ENCODE data around the gene MYO7A. TPM values are rescaled to one million over a fixed set of nuclear protein-coding genes. Genes with fewer than 3 reads are reported as not detected.

Gene MYO7A
- total and polyA plus RNA-seq, 2 experiments from 2014 or later, result 1.8 to 5.4 TPM

- no peaks in the 10 kb centered on the region for H3K9me3 Mint-ChIP-seq
- no peaks in the 10 kb centered on the region for H3F3A ChIP-seq (replicated peaks; ENCODE audit: low read depth)
- no peaks in the 10 kb centered on the region for H3K27me3 ChIP-seq (ENCODE audit: insufficient read depth)
- H3K27me3 Mint-ChIP-seq (ENCODE audit: insufficient read depth, low read depth, poor library complexity), result no peaks in the 10 kb centered on the region
- ATAC-seq (no peak), DNase-seq (ENCODE audit: low spot score) (no peak)
- no peaks in the 10 kb centered on the region for H3K36me3 ChIP-seq (ENCODE audit: insufficient read depth)
- no peaks in the 10 kb centered on the region for H3K4me1 ChIP-seq (ENCODE audit: insufficient read depth)
- H3K4me2 ChIP-seq, result no peak overlapping the region
- no peak overlapping the region for H3K4me3 ChIP-seq
- H3K4me1 Mint-ChIP-seq, result no peaks in the 10 kb centered on the region
- H3K36me3 Mint-ChIP-seq (ENCODE audit: low read depth), result no peaks in the 10 kb centered on the region
- no peak for TF ChIP-seq CREB1 (CRISPR knock-in tag; IDR thresholded peaks at IDR 0.05; ENCODE audit: low read depth)
- TF ChIP-seq STAT1 (IDR thresholded peaks at IDR 0.05; ENCODE audit: unreplicated experiment), result no peak
- TF ChIP-seq POLR2AphosphoS5 (IDR thresholded peaks at IDR 0.05; ENCODE audit: low read depth), result no peak
- TF ChIP-seq, protein P1, sequence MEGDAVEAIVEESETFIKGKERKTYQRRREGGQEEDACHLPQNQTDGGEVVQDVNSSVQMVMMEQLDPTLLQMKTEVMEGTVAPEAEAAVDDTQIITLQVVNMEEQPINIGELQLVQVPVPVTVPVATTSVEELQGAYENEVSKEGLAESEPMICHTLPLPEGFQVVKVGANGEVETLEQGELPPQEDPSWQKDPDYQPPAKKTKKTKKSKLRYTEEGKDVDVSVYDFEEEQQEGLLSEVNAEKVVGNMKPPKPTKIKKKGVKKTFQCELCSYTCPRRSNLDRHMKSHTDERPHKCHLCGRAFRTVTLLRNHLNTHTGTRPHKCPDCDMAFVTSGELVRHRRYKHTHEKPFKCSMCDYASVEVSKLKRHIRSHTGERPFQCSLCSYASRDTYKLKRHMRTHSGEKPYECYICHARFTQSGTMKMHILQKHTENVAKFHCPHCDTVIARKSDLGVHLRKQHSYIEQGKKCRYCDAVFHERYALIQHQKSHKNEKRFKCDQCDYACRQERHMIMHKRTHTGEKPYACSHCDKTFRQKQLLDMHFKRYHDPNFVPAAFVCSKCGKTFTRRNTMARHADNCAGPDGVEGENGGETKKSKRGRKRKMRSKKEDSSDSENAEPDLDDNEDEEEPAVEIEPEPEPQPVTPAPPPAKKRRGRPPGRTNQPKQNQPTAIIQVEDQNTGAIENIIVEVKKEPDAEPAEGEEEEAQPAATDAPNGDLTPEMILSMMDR (conservative IDR thresholded peaks at IDR 0.05; ENCODE audit: low read depth in 2 of 2), result no peak
- TF ChIP-seq EZH2phosphoT487 (IDR thresholded peaks at IDR 0.05; ENCODE audit: unreplicated experiment), result no peak
- no peak for TF ChIP-seq ZNF114 (CRISPR knock-in tag; IDR thresholded peaks at IDR 0.05)
- TF ChIP-seq, protein P2, sequence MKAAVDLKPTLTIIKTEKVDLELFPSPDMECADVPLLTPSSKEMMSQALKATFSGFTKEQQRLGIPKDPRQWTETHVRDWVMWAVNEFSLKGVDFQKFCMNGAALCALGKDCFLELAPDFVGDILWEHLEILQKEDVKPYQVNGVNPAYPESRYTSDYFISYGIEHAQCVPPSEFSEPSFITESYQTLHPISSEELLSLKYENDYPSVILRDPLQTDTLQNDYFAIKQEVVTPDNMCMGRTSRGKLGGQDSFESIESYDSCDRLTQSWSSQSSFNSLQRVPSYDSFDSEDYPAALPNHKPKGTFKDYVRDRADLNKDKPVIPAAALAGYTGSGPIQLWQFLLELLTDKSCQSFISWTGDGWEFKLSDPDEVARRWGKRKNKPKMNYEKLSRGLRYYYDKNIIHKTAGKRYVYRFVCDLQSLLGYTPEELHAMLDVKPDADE (IDR thresholded peaks at IDR 0.05), result no peak
- TF ChIP-seq REST (IDR thresholded peaks at IDR 0.05; ENCODE audit: unreplicated experiment), result no peak
- TF ChIP-seq NANOG (IDR thresholded peaks at IDR 0.05; ENCODE audit: borderline replicate concordance), result no peak
- no peak overlapping the region for H3K4me3 Mint-ChIP-seq
- no peaks in the 10 kb centered on the region for H3K79me2 ChIP-seq (replicated peaks; ENCODE audit: insufficient read depth)
- no peak overlapping the region for H3K27ac ChIP-seq (ENCODE audit: low read depth)
- no peaks in the 10 kb centered on the region for H4K20me1 ChIP-seq (replicated peaks; ENCODE audit: insufficient read depth)
- no peak overlapping the region for H3K27ac Mint-ChIP-seq
- 0 out of 2 replicates have a peak overlapping the region, but pooled peaks have one; percentile 21 for H2AFZ ChIP-seq
- H3K9me2 ChIP-seq (ENCODE audit: insufficient read depth), result no peaks in the 10 kb centered on the region
Measured at GRCh38 chr11:77249427-77249826, 121.4 kb downstream of the MYO7A start.
